Testis (tissue), 3 donors: ENCODE measurements around the gene IL9. TPM values are rescaled to one million over a fixed set of nuclear protein-coding genes. Genes with fewer than 3 reads are reported as not detected.

Experiments
- DNase-seq: peaks from one replicate; pipeline ENCODE4 v3.0.0-alpha.2; 2019
- H3K27ac ChIP-seq, 2 donors: fragments of 200-600 bp; sonication (generic); one replicate each; pipeline ENCODE4 v1.5.1; 2019
- H3K27me3 ChIP-seq: fragments of 200-600 bp; sonication (generic); one replicate; pipeline ENCODE4 v1.5.1; 2019
- H3K36me3 ChIP-seq: fragments of 200-600 bp; sonication (generic); one replicate; pipeline ENCODE4 v1.5.1; 2017; ENCODE audit warnings: low read depth; ENCODE audit errors: missing control alignments
- H3K4me1 ChIP-seq: fragments of 200-600 bp; sonication (generic); one replicate; pipeline ENCODE4 v1.5.1; 2019
- H3K4me3 ChIP-seq, 2 donors: fragments of 200-600 bp; sonication (generic); one replicate each; pipeline ENCODE4 v1.5.1; 2017 to 2019
- H3K9me3 ChIP-seq: fragments of 200-600 bp; sonication (generic); one replicate; pipeline ENCODE4 v1.5.1; 2017
- CTCF ChIP-seq, 3 experiments: fragments of 450-650 bp in 2 of 3; fragments of 200-600 bp in 1 of 3; sonication (generic) in 1 of 3; IDR thresholded peaks; one replicate each; pipeline ENCODE4 v1.5.1; 2016 to 2019; ENCODE audit warnings: antibody characterized with exemption in 3 of 3, mild to moderate bottlenecking in 2 of 3, moderate library complexity in 1 of 3
- POLR2A ChIP-seq: fragments of 450-650 bp; IDR thresholded peaks from one replicate; pipeline ENCODE4 v1.6.1; 2017; ENCODE audit warnings: antibody characterized with exemption, mild to moderate bottlenecking, moderate library complexity
- WGBS, 2 donors: methylation state at CpG; one replicate each; pipeline ENCODE4 v1.1.5; 2018; 5-methylcytosine and 5-hydroxymethylcytosine counted together
- intact Hi-C: fragments of 100-400 bp; cut with DNase I; formaldehyde crosslinking; loops from one replicate; pipeline ENCODE4 v1.15.1; 2023; ENCODE audit warnings: low total_unique reads
- polyA plus RNA-seq: library from polyadenylated mRNA; stranded (reverse); fragments of 350-450 nt; fragmentation: Illumina TruSeq; extraction: RNeasy Lipid Tissue Mini Kit (QIAGEN cat#74804); gene quantifications from one replicate; pipeline ENCODE4 v1.2.3, GENCODE V29; 2014; ENCODE audit warnings: low read depth, low replicate concordance; ENCODE audit not compliant: insufficient read depth
- total RNA-seq, 2 donors: library from RNA; depleted of rRNA; stranded (reverse); fragments of >200 nt; gene quantifications; one replicate each; pipeline ENCODE4 v1.2.3, GENCODE V29; 2016

IL9 gene
- total and polyA plus RNA-seq, 3 donors from 2014 or later = not detected

- intact Hi-C loops = no loop called here
- Histone ChIP-seq H3K27ac (no peak overlapping the region), H3K36me3 (no peaks in the 10 kb centered on the region), H3K27me3 (no peaks in the 10 kb centered on the region), H3K9me3 (no peaks in the 10 kb centered on the region), H3K4me1 (no peaks in the 10 kb centered on the region), H3K4me3 (no peak overlapping the region)
- 69 to 83% methylated on average over 6 of the region's 6 CpGs for WGBS, 2 donors
- DNase-seq = no peak
- no peak for TF ChIP-seq CTCF (IDR thresholded peaks at IDR 0.05)
These were observed 18.0 kb downstream of the IL9 start for GRCh38 chr5:135877570-135878155.

GRCh38 chr5:135876146-135876545 lies 19.5 kb downstream of the IL9 start:
- Histone ChIP-seq H3K9me3 (no peaks in the 10 kb centered on the region), H3K27me3 (no peaks in the 10 kb centered on the region), H3K4me3 (no peak overlapping the region), H3K36me3 (no peaks in the 10 kb centered on the region), H3K27ac (no peak overlapping the region), H3K4me1 (no peaks in the 10 kb centered on the region)
- WGBS, 2 donors = 70 to 73% methylated on average over 5 of the region's 5 CpGs
- DNase-seq = no peak
- intact Hi-C loops = no loop called here
- TF ChIP-seq POLR2A (no peak), CTCF (IDR thresholded peaks at IDR 0.05) (no peak)

- Histone ChIP-seq H3K4me3 (no peak overlapping the region), H3K27ac (no peak overlapping the region), H3K9me3 (no peaks in the 10 kb centered on the region), H3K4me1 (no peaks in the 10 kb centered on the region), H3K36me3 (no peaks in the 10 kb centered on the region), H3K27me3 (no peaks in the 10 kb centered on the region)
- intact Hi-C loops = no loop called here
- DNase-seq = no peak
- 89 to 92% methylated on average over 3 of the region's 3 CpGs for WGBS, 2 donors
- TF ChIP-seq CTCF (IDR thresholded peaks at IDR 0.05) = no peak
- TF ChIP-seq POLR2A = no peak
These were observed 20.1 kb downstream of the IL9 start for GRCh38 chr5:135875567-135875966.

- WGBS, 2 donors = 63 to 70% methylated on average over 3 of the region's 3 CpGs
- no peaks in the 10 kb centered on the region for H3K27me3 ChIP-seq
- no peaks in the 10 kb centered on the region for H3K4me1 ChIP-seq
- H3K9me3 ChIP-seq = no peaks in the 10 kb centered on the region
- H3K36me3 ChIP-seq = no peaks in the 10 kb centered on the region
- no peak overlapping the region for H3K4me3 ChIP-seq
- no peak overlapping the region for H3K27ac ChIP-seq
- intact Hi-C loops = no loop called here
- TF ChIP-seq CTCF (IDR thresholded peaks at IDR 0.05) (no peak), POLR2A (no peak)
- DNase-seq = no peak
These were observed 21.2 kb downstream of the IL9 start for GRCh38 chr5:135874461-135874860.

- H3K27ac ChIP-seq = no peak overlapping the region
- H3K4me1 ChIP-seq = no peaks in the 10 kb centered on the region
- WGBS, 2 donors = 85 to 89% methylated on average over 5 of the region's 5 CpGs
- H3K4me3 ChIP-seq = no peak overlapping the region
- no peak for DNase-seq
- no peak for TF ChIP-seq CTCF (IDR thresholded peaks at IDR 0.05)
- TF ChIP-seq POLR2A = no peak
- no peaks in the 10 kb centered on the region for H3K9me3 ChIP-seq
- intact Hi-C loops = no loop called here
- no peaks in the 10 kb centered on the region for H3K36me3 ChIP-seq
- H3K27me3 ChIP-seq = no peaks in the 10 kb centered on the region
These were observed 21.8 kb downstream of the IL9 start for GRCh38 chr5:135873831-135874230.
